NAMALWA (cell line): ENCODE measurements around the gene GAB2.
"Not testable (repeated sequence)": the region's sequence is repeated elsewhere in the genome, so short reads cannot be mapped to it uniquely, and the experiment has no call there.

ENCODE experiments used
- DNase-seq: peaks from one replicate; pipeline ENCODE4 v3.0.0-alpha.2; 2015; ENCODE audit warnings: low spot score

Gene GAB2

DNA sequence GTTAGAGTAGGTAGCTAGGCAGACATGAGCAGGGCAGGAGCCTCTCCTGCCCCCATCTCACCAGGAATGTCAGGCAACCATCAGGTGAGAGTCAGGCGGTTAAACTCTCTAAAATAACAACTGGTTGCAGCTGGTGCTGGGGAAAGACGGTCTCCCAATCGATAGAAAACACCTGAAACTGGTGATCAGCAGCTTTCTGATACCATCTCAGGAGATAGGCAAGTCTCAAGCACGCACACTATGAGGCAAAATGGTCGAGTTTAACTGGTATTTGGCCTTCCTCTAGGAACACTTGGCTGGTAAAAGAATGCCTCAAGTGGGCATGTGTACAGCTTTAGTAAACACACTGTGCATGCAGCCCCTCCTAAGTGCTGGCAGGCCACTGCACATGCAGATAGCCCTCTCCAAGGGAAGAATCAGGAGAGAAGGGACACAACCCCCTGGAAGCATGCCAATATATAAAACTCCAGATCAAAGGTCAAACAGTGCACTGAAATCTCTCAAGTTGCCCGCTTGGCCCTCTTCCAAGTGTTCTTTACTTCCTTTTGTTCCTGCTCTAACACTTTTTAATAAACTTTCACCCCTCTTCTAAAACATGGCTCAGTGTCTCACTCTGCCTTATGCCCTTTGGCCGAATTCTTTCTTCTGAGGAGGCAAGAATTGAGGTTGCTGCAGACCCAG lies 140.2 kb downstream of the GAB2 start:
- no peak for DNase-seq

DNA sequence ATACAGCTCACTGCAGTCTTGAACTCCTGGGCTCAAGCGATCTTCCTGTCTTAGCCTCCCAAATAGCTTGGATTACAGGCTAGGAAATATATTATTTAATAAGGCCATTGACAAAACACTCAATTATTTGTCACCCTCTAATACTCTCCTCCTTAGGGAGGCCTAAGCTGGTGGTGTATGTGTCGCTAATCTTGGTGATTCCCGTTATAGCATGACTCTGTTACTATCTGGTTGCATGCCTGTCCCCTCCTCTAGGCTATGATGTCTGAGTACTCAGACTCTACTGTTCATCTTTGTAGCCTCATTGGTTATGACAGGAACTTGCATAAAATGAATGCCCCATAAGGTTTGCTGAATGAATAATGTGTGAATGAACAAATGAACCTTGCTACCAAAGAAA lies 141.3 kb downstream of the GAB2 start:
- no peak for DNase-seq

DNA sequence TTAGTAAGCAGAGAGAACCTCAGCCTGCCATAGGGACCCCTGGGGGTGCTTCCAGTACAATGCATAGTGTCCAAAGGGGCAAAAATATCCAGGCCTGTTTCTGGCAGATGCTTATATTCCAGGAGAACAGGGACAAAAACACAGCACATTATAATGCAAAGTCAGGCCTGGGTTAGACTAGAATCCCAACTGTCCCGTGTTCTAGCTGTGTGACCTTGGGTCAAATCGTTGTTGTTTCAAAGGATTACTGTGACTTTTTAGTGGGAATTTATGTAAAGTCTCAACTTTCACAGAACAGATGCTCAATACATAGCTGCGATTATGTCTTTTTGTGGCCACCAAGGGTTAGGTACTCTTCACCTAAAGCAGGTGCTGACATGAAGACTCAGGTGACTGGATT lies 142.9 kb downstream of the GAB2 start:
- DNase-seq: no peak

DNA sequence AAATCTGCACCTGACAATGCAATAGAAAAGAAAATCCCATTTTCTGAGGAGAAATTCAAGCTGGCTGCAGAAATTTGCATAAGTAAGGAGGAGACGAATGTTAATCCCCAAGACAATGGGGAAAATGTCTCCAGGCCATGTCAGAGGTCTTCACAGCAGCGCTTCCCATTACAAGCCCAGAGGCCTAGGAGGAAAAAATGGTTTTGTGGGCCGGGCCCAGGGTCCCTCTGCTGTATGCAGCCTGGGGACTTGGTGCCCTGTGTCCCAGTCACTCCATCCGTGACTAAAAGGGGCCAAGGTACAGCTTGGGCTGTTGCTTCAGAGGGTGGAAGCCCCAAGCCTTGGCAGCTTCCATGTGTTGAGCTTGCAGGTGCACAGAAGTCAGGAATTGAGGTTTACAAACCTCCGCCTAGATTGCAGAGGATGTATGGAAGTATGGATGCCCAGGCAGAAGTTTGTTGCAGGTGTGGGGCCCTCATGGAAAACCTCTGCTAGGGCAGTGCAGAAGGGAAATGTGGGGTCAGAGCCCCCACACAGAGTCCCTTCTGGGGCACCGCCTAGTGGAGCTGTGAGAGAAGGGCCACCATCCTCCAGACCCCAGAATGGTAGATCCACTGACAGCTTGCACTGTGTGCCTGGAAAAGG lies 144.9 kb downstream of the GAB2 start:
- not testable (repeated sequence) for DNase-seq

- DNase-seq: not testable (repeated sequence)
Measured at GRCh38 chr11:78271801-78272200, 145.8 kb downstream of the GAB2 start.

- DNase-seq: no peak
Measured at GRCh38 chr11:78270971-78271370, 146.6 kb downstream of the GAB2 start.

- no peak for DNase-seq
Measured at GRCh38 chr11:78269806-78270205, 147.8 kb downstream of the GAB2 start.

- DNase-seq: no peak
Measured at GRCh38 chr11:78268591-78269410, 148.8 kb downstream of the GAB2 start.

- DNase-seq: no peak
Measured at GRCh38 chr11:78266451-78266850, 151.2 kb downstream of the GAB2 start.

DNA sequence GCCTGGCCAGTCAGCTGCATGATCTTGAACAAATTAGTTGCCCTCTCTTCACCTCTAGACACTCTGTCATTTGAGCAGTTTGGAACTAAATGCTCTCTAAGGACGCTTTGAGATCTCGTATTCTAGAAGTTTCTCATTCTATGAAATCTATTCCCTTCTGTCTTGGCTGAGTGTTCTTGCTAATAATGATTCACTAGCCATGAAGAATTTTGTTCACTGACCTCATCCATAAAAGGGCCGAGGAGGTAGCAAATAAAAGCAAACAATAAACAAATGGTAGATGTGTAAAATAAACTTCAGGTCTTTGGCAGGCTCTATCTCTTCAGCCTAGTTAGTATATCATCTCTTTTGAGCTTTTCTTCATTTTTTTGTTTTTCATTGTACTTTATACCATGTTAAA lies 152.3 kb downstream of the GAB2 start:
- no peak for DNase-seq

- DNase-seq: no peak
Measured at GRCh38 chr11:78262691-78263090, 154.9 kb downstream of the GAB2 start.

- no peak for DNase-seq
Measured at GRCh38 chr11:78262238-78262637, 155.4 kb downstream of the GAB2 start.

DNA sequence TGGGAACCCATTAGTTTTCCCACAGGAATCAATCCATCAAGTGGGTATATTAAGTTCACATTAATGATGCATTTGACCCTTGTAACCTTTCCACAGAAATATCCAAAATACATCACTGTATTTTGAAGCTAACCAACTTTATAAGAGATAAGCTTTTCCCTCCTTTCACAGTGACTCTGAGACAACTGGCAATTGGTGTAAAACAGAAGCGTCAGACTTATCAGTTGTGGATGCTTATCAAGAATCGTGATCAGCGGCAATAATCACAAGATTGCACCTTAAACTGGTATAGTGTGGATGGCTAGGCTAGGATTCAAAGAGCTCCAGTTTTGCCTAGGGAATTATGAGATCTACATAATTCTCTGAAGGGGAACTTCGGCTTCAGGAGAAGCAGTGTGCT lies 155.8 kb downstream of the GAB2 start:
- DNase-seq: no peak

DNA sequence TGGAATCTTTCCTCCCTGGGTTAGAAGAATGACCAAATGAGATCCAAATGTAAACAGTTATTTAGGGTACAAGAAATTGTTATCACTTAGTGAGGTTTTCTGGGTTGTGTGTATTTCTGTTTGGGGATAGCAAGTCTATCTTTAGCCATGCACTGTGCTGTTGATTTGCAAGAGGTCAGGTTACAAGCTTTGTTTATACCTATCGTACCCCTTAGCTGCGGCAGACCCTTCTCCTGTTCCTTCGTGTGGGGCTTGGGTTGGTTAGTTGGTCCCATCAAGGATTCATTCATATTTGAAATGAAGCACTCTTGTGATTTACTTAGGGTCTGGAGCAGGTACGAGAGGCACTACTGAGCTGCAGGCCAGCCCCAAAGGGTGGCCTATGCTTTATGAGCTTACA lies 156.3 kb downstream of the GAB2 start:
- no peak for DNase-seq

DNA sequence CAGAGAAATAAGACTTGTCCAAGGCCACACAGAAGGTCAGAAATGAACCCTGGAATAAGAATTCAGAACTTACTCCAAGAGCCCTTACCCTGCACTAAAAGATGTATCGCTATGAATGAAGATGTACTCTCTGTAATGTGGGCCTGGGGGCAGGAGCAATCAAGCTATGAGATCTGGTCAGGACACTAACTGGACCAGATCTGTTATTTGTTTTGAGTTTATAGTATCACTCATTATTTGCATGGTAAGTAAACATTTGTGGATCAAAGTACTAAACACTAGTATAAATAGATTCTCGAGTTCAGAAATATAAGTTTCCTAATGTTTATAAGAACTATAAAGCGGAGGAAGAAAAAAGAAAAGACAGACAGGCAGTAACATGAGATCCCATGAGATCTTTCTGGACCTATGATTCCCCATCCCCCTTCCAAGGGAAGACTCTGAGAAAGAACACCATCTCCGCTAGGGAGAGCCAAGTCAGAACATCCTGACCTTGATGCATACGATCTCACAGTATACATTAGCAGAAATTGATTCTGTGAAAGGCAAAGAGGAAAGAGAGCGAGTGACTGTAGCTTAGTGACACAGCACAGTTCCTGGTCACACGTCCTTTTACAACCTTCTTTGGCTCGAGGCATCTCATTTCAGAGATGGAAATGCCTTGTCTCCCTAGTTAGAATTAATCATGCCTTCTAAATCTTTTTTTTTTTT lies 157.7 kb downstream of the GAB2 start:
- no peak for DNase-seq

DNA sequence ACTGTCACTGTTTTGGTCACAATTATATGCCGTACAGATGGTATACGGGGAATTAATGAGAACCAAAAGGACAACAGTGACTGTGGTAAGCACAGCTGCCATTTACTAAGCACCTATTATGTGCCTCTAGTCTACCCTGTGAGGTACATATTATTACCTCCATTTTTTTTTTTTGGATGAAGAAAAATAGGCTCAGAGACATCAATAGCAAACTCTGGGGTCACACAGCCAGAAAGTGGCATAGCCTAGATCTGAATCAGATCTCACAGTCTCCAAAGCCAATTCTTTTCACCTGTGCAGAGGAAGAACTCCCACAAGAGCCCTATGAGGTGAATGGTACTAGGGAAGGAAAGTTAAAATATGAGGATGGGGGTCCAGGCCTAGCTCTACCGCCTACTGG lies 160.0 kb downstream of the GAB2 start:
- DNase-seq: no peak

- no peak for DNase-seq
Measured at GRCh38 chr11:78256962-78257361, 160.7 kb downstream of the GAB2 start.

DNA sequence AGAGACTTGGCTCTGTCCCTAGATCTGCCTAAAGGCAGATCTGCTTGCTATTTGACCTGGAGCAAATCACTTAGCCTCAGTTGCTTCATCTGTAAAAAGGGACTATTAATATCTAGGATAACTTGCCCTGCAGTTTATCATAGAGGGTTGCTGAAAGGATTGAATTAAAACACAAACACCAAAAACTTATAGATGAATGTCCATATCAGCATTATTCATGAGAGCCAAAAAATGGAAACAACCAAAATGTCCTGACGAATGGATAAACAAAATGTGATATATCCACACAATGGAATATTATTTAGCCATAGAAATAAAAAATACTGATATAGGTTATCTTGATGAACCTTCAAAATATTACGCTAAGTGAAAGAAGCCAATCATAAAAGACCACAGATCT lies 161.7 kb downstream of the GAB2 start:
- no peak for DNase-seq

GRCh38 chr11:78254268-78254667 lies 163.4 kb downstream of the GAB2 start:
- no peak for DNase-seq

DNA sequence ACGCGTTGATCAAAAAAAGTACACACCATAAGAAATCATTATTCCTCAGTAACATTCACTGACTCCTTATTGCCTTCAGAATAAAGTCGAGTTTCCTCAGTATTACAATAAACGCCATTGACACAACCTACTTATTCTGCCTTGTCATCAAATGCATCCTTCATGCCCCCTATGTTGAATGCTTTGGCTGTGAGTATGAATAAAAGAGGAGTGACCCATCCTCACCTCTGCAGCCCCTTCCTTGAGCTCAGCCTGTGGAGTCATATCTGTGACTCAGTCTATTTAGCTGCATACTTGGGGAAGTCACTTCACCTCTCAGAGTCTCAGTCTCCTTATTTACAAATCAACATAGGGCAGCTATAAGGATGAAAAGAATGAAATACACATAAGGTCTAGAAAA lies 163.8 kb downstream of the GAB2 start:
- DNase-seq: no peak

DNA sequence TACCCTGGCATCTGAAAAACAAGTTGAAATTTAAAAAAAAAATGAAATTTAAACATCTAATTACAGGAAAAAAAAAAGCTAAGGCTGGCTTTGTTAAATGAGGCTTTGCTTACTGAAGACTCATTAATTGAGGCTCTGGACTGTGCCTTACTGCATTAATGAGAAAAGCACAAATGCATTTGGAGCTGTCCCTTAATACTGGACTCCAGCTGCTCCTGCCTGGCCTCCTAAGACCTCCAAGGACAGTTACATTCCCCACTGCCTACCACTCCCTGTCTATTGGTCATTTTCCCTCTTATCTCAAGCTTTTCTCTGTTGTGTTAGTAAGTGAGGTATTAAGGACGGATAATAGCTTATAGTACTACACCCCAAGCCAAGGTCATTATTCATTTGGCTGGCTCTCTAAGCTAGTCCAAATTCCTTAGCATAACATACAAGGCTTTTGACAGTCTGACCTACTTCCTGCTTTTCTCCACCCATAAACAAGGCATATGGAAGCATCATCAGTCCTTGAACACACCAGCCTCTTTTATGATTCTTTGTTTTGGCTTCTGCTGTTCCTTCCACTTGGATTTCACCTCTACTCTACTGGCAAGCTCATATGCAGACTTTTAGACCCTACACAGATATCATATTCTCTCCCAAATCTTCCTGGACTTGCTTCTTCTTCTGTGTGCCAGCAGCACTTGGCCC lies 166.4 kb downstream of the GAB2 start:
- DNase-seq: no peak

DNA sequence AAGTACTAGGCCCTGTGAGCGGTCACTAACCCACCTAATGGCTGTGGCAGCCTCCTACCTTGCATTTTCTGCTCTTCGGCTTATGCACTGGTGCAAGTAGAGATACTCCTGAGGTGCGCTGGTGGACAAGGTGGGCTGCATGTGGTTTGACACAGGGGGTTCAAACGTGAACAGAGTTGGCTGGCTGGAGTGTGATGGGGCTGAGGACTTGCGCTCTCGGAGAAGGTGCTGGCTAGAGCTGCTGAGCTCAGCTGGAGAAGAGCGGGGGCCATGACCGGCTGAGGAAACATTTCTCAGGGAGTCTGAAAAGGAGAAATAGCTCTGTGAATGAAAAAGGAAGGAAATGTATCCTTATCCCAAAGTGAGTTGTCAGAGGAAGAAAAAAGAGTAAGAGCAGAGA lies 167.5 kb downstream of the GAB2 start:
- DNase-seq: no peak
